Parathyroid adenoma (tissue), 2 donors: ENCODE measurements around the gene CABLES2.

Source experiments
- H2AFZ ChIP-seq: fragments of 300-600 bp; sonication (generic); one replicate; pipeline ENCODE4 v1.7.0; 2017; ENCODE audit warnings: antibody characterized with exemption, mild to moderate bottlenecking
- H3K27ac ChIP-seq: fragments of 300-600 bp; sonication (generic); one replicate; pipeline ENCODE4 v1.7.0; 2017
- H3K27me3 ChIP-seq: fragments of 300-600 bp; sonication (generic); one replicate; pipeline ENCODE4 v1.7.0; 2017; ENCODE audit warnings: low read length; ENCODE audit not compliant: control insufficient read depth, insufficient read depth
- H3K36me3 ChIP-seq: fragments of 300-600 bp; sonication (generic); one replicate; pipeline ENCODE4 v1.7.0; 2017; ENCODE audit warnings: low read length; ENCODE audit not compliant: control insufficient read depth, insufficient read depth
- H3K4me1 ChIP-seq: fragments of 300-600 bp; sonication (generic); one replicate; pipeline ENCODE4 v1.7.0; 2017; ENCODE audit warnings: control low read depth
- H3K4me2 ChIP-seq: fragments of 300-600 bp; sonication (generic); one replicate; pipeline ENCODE4 v1.7.0; 2017; ENCODE audit warnings: low read length
- H3K4me3 ChIP-seq: fragments of 300-600 bp; sonication (generic); one replicate; pipeline ENCODE4 v1.7.0; 2017; ENCODE audit warnings: low read depth, low read length
- H3K79me2 ChIP-seq: fragments of 300-600 bp; sonication (generic); one replicate; pipeline ENCODE4 v1.7.0; 2017; ENCODE audit warnings: control low read depth
- H3K9ac ChIP-seq: fragments of 300-600 bp; sonication (generic); one replicate; pipeline ENCODE4 v1.7.0; 2017; ENCODE audit warnings: mild to moderate bottlenecking
- H3K9me3 ChIP-seq: fragments of 300-600 bp; sonication (generic); one replicate; pipeline ENCODE4 v1.7.0; 2017; ENCODE audit warnings: low read length; ENCODE audit not compliant: control insufficient read depth
- TF ChIP-seq, protein P1 (sequence below): fragments of 300-600 bp; sonication (generic); IDR thresholded peaks from one replicate; pipeline ENCODE4 v1.7.0; 2017; ENCODE audit warnings: antibody characterized with exemption, mild to moderate bottlenecking
- donor health status: primary hyperparathyroidism.

The CABLES2 gene

DNA sequence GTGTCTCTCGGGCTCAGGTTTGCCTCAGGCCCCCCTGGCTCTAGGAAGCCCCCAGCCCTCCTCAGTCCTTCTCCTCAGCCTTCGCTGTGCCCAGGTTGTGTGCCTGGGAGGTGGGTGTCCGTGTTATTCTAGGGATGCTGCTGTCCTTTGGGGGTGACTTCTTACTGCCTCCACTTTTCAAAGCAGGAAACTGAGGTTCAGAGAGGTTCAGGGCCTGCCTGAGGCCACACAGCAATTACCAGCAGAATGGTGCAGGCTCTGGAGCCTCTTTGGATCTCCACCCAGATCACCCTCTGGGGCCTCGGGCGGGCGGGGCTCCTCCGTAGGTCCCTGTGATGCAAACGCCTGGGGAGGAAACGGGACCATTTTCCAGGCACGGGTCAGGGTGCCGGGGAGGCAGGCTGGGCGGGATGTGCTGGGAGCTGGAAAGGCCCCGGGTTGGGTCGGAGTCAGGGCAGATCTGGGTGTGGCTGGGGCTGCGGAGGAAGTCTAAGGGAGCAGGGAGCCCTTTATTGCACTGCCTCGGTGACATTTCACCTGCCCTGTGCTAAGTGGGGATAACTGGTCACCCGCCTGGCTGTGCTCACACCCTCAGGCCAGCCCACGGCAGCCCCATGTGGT lies 45.5 kb upstream of the CABLES2 start:
- Histone ChIP-seq H3K9me3 (no peaks in the 10 kb centered on the region), H3K4me1 (no peaks in the 10 kb centered on the region), H3K36me3 (no peaks in the 10 kb centered on the region), H3K4me2 (no peak overlapping the region), H3K9ac (no peak overlapping the region), H3K27ac (no peak overlapping the region), H2AFZ (no peak overlapping the region), H3K79me2 (no peaks in the 10 kb centered on the region), H3K4me3 (no peak overlapping the region), H3K27me3 (no peaks in the 10 kb centered on the region)
- TF ChIP-seq, protein P1, sequence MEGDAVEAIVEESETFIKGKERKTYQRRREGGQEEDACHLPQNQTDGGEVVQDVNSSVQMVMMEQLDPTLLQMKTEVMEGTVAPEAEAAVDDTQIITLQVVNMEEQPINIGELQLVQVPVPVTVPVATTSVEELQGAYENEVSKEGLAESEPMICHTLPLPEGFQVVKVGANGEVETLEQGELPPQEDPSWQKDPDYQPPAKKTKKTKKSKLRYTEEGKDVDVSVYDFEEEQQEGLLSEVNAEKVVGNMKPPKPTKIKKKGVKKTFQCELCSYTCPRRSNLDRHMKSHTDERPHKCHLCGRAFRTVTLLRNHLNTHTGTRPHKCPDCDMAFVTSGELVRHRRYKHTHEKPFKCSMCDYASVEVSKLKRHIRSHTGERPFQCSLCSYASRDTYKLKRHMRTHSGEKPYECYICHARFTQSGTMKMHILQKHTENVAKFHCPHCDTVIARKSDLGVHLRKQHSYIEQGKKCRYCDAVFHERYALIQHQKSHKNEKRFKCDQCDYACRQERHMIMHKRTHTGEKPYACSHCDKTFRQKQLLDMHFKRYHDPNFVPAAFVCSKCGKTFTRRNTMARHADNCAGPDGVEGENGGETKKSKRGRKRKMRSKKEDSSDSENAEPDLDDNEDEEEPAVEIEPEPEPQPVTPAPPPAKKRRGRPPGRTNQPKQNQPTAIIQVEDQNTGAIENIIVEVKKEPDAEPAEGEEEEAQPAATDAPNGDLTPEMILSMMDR = no peak

DNA sequence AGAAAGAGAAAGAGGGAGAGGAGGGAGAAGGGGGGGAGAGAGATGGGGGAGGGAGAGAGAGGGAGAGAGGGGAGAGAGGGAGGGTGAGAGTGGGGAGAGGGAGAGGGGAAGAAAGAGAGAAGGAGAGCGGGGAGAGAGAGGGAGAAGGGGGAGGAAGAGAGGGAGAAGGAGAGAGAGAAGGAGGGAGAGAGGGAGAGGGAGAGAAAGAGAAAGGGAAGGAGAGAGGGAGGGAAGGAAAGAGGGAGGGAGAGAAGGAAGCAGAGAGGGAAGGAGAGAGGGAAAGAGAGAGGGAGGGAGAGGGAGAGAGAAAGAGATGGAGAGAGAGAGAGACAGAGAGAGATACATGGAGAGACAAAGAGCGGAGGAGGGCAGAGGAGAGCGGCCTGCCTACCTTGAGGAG lies 44.9 kb upstream of the CABLES2 start:
- Histone ChIP-seq H3K36me3 (no peaks in the 10 kb centered on the region), H3K27ac (no peak overlapping the region)
- TF ChIP-seq, protein P1 = no peak

DNA sequence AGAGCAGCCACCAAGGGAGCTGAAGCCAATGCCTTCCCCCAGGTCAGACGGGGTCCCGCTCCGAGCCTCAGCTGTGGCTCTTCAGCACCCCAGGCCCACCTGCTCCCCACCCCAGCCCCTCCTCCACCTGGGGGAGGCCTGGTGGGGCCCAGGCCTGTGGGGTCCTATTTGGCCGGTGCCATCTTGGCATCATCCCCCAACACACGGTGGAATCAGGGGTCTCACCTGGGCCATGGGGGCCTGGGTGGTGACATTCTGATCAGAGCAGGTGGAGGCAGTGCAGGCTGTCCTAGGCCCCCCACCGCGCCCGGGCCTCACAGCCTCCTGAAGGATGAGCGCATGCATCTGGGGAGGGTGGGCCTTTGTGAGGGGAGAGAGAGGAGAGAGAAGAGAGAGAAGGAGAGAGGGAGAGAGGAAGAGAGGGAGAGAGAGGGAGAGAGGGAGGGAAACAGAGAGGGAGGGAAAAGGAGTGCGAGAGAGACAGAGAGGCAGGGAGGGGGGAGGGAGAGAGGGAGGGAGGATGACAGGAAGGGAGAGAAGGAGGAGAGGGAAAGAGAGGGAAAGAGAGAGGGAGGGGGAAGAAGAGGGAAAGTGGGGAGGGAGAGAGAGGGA lies 44.2 kb upstream of the CABLES2 start:
- H2AFZ ChIP-seq = no peak overlapping the region
- H3K79me2 ChIP-seq = no peaks in the 10 kb centered on the region
- H3K4me3 ChIP-seq = no peak overlapping the region
- no peak overlapping the region for H3K27ac ChIP-seq
- H3K27me3 ChIP-seq = no peaks in the 10 kb centered on the region
- H3K4me1 ChIP-seq = no peaks in the 10 kb centered on the region
- H3K9me3 ChIP-seq = no peaks in the 10 kb centered on the region
- no peaks in the 10 kb centered on the region for H3K36me3 ChIP-seq
- no peak overlapping the region for H3K4me2 ChIP-seq
- no peak overlapping the region for H3K9ac ChIP-seq
- TF ChIP-seq, protein P1 = no peak

More for the DNA sequence above, 44.9 kb upstream of the CABLES2 start:
- Histone ChIP-seq H3K9ac (no peak overlapping the region), H3K9me3 (no peaks in the 10 kb centered on the region), H2AFZ (no peak overlapping the region), H3K4me2 (no peak overlapping the region), H3K79me2 (no peaks in the 10 kb centered on the region), H3K27me3 (no peaks in the 10 kb centered on the region), H3K4me1 (no peaks in the 10 kb centered on the region), H3K4me3 (no peak overlapping the region)

DNA sequence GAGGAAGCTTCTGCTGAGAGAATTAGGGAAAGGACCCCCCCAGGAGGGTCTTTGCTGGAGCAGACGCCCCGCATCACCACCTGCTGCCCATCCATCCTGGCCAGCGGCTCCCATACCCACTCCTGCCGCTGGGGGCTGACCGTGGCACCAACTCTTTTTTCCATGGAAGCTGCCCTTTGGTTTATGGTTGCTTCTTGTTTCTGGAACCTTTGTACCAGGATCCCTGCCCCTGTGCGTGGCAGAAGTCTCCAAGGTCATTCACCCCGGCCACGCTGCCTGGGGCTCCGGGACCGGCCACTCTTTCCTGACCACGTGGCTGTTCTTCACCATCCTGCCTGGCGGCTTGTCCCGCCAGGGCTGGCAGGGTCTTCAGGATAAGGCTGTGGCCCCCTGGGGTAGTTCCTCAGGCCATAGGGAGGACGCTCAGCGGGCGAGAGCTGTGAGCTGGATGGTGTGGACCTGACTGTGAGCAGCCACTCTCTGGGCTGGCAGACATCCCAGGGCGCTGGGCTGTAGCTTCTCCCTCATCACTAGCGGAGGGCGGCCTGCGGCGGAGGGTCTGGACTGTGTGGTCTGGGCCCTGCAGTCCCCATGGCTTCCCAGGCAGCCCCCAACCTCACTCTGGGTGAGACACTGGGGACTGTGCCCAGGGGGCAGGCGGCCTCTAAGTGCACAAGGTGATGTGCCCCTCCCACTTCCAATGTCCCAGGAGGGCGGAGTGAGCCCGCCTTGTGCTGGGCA lies 43.0 kb upstream of the CABLES2 start:
- Histone ChIP-seq H3K4me1 (no peaks in the 10 kb centered on the region), H3K4me2 (no peak overlapping the region), H3K79me2 (no peaks in the 10 kb centered on the region), H3K27ac (no peak overlapping the region), H3K36me3 (no peaks in the 10 kb centered on the region), H3K9me3 (no peaks in the 10 kb centered on the region), H3K4me3 (no peak overlapping the region), H2AFZ (no peak overlapping the region), H3K9ac (no peak overlapping the region), H3K27me3 (no peaks in the 10 kb centered on the region)
- TF ChIP-seq, protein P1 = no peak
